ENCODE measurements around the gene POU2F1.
"Not testable (repeated sequence)": the region's sequence is repeated elsewhere in the genome, so short reads cannot be mapped to it uniquely, and the experiment has no call there.

Gene POU2F1

GRCh38 chr1:167231873-167232450 is 11.3 kb downstream of the POU2F1 start:
- DNase-seq (ENCODE audit: low spot score), result no peak

- DNase-seq (ENCODE audit: low spot score), result no peak
These were observed 12.1 kb downstream of the POU2F1 start for GRCh38 chr1:167232801-167233200.

DNA sequence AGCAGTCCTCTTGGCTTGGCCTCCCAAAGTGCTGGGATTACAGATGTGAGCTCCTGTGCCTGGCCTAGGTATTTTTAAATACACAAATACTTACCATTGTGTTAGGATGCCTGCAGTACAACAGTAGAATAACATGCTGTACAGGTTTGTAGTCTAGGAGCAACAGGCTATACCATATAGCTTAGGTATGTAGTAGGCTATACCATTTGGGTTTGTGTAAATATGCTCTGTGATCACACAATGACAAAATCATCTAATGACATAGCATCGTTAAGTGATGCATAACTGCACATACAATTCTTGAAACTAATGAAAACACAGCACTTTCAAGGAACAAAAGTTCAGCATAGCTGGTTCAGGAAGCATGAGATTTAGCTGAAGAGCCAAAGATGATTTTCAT is 12.7 kb downstream of the POU2F1 start:
- no peak for DNase-seq (ENCODE audit: low spot score)

GRCh38 chr1:167237000-167237399 is 16.3 kb downstream of the POU2F1 start:
- no peak for DNase-seq (ENCODE audit: low spot score)

- no peak for DNase-seq (ENCODE audit: low spot score)
These were observed 18.0 kb downstream of the POU2F1 start for GRCh38 chr1:167238713-167239112.

DNA sequence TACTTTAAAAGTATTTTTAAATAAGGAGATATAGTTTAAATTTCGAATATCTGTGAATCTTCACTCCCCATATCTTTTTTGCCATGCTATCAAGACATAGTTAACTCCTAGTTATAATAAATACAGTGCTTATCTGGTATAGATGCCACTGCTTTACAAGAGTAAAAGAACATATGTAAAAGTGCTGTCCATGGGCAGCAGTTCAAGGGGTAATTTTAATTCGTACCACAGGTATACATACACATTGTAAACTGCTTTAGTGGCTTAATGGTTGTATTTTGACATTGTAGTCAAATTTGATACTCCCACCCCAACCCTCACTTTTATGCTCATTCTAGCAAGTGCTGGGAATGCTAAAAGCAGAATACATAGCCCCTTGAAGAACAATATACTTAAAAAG is 18.6 kb downstream of the POU2F1 start:
- DNase-seq (ENCODE audit: low spot score), result no peak

- no peak for DNase-seq (ENCODE audit: low spot score)
These were observed 23.6 kb downstream of the POU2F1 start for GRCh38 chr1:167244244-167244643.

DNA sequence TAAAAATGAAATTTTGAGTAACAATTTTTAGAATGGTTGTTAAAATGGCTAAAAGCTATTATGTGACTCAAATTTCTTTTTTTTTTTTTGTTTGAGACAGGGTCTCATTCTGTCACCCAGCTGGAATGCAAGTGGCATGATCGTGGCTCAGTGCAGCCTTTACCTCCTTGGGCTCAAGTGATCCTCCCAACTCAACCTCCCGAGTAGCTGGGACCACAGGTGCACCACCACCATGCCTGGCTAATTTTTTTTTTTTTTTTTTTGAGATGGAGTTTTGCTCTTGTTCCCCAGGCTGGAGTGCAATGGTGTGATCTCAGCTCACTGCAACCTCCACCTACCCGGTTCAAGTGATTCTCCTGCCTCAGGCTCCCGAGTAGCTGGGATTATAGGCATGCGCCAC is 24.5 kb downstream of the POU2F1 start:
- not testable (repeated sequence) for DNase-seq (ENCODE audit: low spot score)

DNA sequence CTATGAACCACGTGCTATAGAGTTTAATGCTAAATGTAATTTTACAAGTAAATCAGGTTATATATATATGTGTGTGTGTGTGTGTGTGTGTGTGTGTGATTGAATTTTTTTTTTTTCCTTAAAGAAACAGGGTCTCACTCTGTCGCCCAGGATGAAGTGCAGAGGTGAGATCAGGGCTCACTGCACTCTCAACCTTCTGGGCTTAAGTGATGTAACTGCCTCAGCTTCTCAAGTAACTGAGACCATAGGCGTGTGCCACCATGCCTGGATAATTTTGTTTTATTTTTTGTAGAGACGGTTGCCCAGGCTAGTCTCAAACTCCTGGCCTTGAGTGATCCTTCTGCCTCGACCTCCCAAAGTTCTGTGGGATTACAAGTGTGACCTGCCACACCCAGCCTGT is 26.3 kb downstream of the POU2F1 start:
- no peak for DNase-seq (ENCODE audit: low spot score)

GRCh38 chr1:167247754-167248153 is 27.1 kb downstream of the POU2F1 start:
- no peak for DNase-seq (ENCODE audit: low spot score)

DNA sequence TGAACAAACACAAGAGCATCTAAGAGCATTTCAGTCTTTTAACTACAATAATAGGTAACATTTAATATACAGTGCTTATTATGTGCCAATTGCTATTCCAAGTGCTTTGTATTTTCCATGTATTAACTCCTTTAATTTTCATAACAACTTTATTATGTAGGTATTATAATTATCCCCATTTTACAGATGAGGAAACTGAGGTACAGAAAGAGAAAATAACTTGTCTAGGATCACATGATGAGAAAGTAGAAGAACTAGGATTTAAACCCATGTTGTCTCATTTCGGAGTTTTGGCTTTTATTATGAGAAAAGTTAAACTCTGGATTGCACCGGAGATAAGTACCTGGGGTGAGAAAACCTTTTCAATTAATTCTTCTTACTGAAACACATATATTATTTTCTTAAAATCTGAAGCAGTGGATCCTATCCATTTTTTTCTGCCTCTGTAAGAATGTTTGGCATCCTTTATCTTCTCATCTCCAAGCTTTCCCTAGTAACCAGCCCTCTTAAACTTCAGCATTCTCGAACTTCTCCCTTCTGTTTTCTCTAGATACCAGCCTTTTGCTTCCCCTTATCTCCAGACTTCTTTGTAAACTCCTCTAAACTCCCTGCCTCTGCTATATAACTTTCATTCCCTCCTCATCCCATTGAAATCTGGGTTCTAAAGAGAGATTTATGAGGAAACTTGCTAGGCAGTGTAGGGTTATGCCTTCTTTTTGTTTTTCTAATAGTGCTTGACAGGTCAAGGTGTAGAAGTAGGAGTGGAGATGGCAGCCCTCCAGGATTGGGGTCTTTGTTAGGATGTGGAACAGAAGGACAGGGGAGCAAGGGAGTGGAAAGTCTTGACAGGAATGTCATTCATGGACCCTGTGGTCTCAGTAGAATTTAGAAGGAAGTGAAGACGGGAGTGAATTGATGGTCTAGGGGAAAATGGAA is 28.3 kb downstream of the POU2F1 start:
- DNase-seq (ENCODE audit: low spot score), result no peak

DNA sequence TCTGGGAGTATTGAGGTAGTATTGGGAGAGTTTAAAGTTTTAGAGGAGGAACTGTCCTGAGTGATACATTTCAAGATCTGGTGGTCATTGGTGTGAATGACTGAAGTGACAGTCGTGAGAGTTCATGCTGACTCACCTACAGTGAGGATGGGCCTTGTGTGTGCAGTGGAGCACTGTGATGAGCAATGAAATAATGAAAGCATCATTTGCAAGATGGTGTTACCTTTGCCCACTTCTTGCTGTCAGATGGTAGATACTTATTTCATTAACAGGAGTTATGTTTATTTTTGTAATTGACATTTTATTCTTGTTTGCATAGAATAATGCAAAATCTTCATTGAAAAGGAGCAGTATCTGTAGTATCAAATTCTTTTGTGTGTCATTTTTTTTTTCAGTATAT is 29.0 kb downstream of the POU2F1 start:
- DNase-seq (ENCODE audit: low spot score), result no peak

- no peak for DNase-seq (ENCODE audit: low spot score)
These were observed 29.8 kb downstream of the POU2F1 start for GRCh38 chr1:167250482-167250881.

- DNase-seq (ENCODE audit: low spot score), result no peak
These were observed 30.8 kb downstream of the POU2F1 start for GRCh38 chr1:167251472-167251871.

DNA sequence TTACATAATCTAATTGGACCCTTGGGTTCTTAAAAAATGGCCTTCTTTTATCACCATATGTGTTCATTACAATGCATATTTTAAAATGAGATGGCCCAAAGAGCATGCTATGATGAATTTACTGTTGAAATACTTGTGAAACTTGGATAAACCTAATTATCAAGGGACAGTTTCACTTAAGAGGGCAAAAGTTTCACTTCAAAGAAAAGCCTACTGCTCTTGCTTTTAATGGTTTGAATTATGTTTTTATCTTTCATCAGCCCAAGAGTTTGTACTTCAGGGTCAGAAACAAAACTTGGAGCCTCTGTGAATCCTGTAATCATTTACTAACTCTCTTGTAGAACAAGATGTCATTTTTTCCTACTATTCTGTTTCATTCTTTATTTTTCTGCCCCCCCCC is 32.3 kb downstream of the POU2F1 start:
- DNase-seq (ENCODE audit: low spot score), result no peak

DNA sequence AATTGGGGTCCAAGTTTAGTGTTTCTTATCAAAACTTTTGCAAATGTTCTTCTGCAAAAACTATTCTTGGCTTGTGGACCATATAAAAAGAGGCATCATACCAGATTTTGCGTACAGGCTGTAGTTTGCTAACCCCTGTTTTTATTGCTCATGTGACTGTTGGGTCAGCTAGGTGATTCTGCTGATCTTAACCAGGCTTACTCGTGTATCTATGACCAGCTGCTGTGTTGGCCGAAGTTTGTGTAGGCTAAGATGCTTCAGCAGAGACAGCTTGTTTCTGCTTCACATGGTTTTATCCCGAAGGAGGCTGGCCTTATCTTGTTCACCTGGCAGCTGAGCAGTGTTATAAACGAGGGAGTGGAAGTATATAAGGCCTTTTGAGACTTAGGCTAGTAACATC is 38.2 kb downstream of the POU2F1 start:
- DNase-seq (ENCODE audit: low spot score), result no peak

GRCh38 chr1:167262836-167263235 is 42.1 kb downstream of the POU2F1 start:
- DNase-seq (ENCODE audit: low spot score), result no peak

DNA sequence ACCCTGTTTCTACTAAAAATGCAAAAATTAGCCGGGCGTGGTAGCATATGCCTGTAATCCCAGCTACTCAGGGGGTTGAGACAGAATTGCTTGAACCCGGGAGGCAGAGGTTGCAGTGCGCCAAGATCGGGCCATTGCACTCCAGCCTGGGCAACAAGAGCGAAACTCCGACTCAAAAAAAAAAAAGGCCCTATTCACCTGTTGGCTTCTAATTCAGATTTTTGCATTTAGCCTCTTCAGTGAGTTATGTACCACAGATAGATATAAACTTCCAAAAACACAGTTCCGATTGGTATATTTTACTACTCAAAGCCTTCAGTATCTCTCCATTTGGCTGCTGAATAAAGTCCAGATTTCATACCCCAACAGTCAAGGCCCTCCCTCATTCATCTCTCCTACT is 42.7 kb downstream of the POU2F1 start:
- DNase-seq (ENCODE audit: low spot score), result no peak

- DNase-seq (ENCODE audit: low spot score), result no peak
These were observed 43.3 kb downstream of the POU2F1 start for GRCh38 chr1:167263819-167264464.

DNA sequence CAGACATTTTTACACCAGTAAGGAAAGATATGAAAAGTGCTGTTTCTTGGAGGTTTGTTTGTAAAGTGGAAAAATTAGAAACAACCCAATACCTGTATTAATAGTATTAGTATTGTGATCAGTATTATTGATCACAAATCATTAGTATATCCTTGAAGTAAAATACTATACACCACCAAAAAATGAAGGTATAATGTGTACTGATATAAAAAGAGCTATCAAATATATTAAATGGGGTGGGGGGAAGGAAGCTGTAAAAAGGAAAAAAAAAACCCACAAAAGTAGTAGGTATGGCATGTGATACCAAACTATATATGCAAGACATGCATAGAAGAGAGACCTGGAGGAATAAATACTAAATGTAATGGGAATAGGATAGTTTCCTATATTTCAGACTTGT is 46.3 kb downstream of the POU2F1 start:
- DNase-seq (ENCODE audit: low spot score), result no peak

DNA sequence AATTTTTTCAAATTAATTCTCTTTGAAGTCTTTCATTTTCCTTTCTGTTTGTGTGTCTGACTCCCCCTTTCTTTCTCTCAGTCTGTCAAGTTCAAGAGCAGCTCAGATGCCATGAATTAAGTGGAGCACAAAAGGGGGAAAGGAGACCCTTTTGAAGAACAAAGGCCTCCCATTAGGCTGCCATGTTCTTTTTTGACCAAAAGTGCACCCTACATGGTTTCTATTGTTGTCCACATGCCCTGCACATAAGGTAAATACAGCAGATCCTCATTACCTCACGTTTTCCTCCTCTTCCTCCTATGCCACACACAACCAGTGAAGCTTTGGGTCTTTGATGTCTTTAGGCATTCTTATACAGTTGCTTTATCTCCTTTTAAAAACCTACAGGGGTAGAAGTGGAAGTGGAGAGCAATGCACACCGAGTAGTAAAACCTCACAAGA is 47.7 kb downstream of the POU2F1 start:
- no peak for DNase-seq (ENCODE audit: low spot score)

DNA sequence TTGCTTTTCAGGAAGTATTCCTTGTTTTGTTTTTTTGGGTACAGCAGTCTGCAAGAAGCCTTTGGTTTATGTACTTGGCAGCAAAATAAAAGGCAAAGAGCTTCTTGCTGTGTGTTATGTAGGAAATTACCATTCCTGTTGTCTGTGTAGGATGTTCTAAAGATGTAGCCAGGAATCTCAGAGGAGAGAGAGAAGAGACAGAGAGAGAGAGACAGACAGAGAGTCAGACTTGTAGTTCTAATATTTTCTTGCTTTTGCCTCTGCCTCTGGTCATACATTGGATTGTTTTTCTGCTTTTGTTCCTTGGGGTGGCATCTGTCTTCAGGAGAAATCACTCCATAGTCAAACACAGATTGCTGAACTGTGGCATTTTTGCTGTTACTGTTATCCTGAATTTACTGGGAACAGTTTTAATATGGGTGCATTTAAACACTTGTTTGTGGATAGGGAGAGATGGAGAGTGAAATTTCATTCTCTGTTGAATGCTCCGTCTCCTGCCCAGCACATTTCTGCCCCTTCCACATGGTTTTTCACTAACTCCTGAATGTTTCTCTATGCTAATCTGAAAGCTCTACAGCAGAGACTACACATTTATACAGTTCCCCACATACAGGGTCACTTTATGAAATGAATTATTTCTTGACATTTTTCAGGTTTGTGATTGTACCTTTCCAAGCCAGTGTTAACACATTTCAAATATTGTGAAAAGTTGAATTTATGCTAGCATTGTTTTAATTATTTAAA is 49.8 kb downstream of the POU2F1 start:
- no peak for DNase-seq (ENCODE audit: low spot score)

Data from hepatic stellate cell (primary cell).